Motor neuron (in vitro differentiated cells): ENCODE data around the gene ZKSCAN7. TPM values are rescaled to one million over a fixed set of nuclear protein-coding genes. Genes with fewer than 3 reads are reported as not detected.
"Not testable (repeated sequence)": the region's sequence is repeated elsewhere in the genome, so short reads cannot be mapped to it uniquely, and the experiment has no call there.

ENCODE experiments used
- ATAC-seq, 8 experiments: fragments of 200-7000 bp; cut with Tn5 transposase; replicated peaks in 6 of 8; 2 replicates each; pipeline ENCODE4 v1.8.0; 2021; ENCODE audit warnings: mild to moderate bottlenecking in 8 of 8, moderate library complexity in 8 of 8
- H3K27ac ChIP-seq, 2 donors: fragments of 250-450 bp; sonication (Bioruptor Pico); 2 replicates each; pipeline ENCODE4 v1.9.0; 2021; ENCODE audit warnings: antibody characterized with exemption in 2 of 2, mild to moderate bottlenecking in 2 of 2, moderate library complexity in 1 of 2
- H3K4me1 ChIP-seq, 2 donors: fragments of 250-450 bp; sonication (Bioruptor Pico); replicated peaks in 1 of 2; 2 replicates each; pipeline ENCODE4 v1.6.1; 2021; ENCODE audit warnings: antibody characterized with exemption in 2 of 2, mild to moderate bottlenecking in 2 of 2, moderate library complexity in 1 of 2
- H3K4me3 ChIP-seq, 5 donors: fragments of 250-450 bp; sonication (Bioruptor Pico); 2 replicates each; pipeline ENCODE4 v1.9.0; 2021; ENCODE audit warnings: antibody characterized with exemption in 5 of 5, mild to moderate bottlenecking in 5 of 5, moderate library complexity in 4 of 5
- WGBS, 10 experiments: fragments of 450-650 bp; shearing (Covaris generic); methylation state at CpG; one replicate each; pipeline ENCODE4 v1.0.0; 2022; 5-methylcytosine and 5-hydroxymethylcytosine counted together
- in situ Hi-C, 9 experiments: fragments of 400-800 bp; cut with MboI; loops; one replicate each; pipeline ENCODE4 v1.15.0; 2021; ENCODE audit warnings: low sequenced_read_pairs in 9 of 9, low pct_unique_long_range_greater_than_20kb in 2 of 9; ENCODE audit not compliant: unreplicated experiment in 9 of 9
- total RNA-seq, 8 experiments: library from RNA; unstranded; fragments of 300-600 nt; gene quantifications; 2 replicates each; pipeline versions ENCODE4 v1.2.3 to v1.2.4, GENCODE V29; 2022

Gene ZKSCAN7
- total RNA-seq, 8 experiments from 2014 or later: 5.8 to 21.0 (median 13.1) TPM

GRCh38 chr3:44578924-44579515, 24.0 kb downstream of the ZKSCAN7 start:
- H3K27ac ChIP-seq, in situ Hi-C loops: not testable (repeated sequence)
- 100% methylated on average over 1 to 5 of the region's 37 CpGs; no CpG with 5 or more reads in 6 of the 10 experiments for WGBS, 10 experiments

GRCh38 chr3:44579749-44580148, 24.8 kb downstream of the ZKSCAN7 start:
- H3K27ac ChIP-seq, ATAC-seq, in situ Hi-C loops, H3K4me3 ChIP-seq, H3K4me1 ChIP-seq: not testable (repeated sequence)
- WGBS, 10 experiments: 80% methylated on average over 1 to 3 of the region's 15 CpGs; no CpG with 5 or more reads in 8 of the 10 experiments

More at GRCh38 chr3:44578924-44579515, 24.0 kb downstream of the ZKSCAN7 start:
- not testable (repeated sequence) for H3K4me3 ChIP-seq, ATAC-seq, H3K4me1 ChIP-seq

- WGBS, 10 experiments: 87 to 100% (median 99%) methylated on average over 1 to 20 of the region's 62 CpGs; no CpG with 5 or more reads in 6 of the 10 experiments
- H3K27ac ChIP-seq, in situ Hi-C loops, ATAC-seq, H3K4me3 ChIP-seq, H3K4me1 ChIP-seq: not testable (repeated sequence)
Observed at GRCh38 chr3:44580971-44581370, 26.0 kb downstream of the ZKSCAN7 start.

- in situ Hi-C loops: no loop called here
- ATAC-seq: peak; percentile 93 to 99 (median 99)
- WGBS, 10 experiments: 0 to 50% (median 3%) methylated on average over 1 to 9 of the region's 41 CpGs; no CpG with 5 or more reads in 2 of the 10 experiments
Observed at GRCh38 chr3:44584646-44585501, 29.9 kb downstream of the ZKSCAN7 start, which contains the start of gene ZNF660. TSS of gene ZNF660 (plus strand) at chr3:44584964. CDS start at chr3:44594194, 9,230 bp downstream.

GRCh38 chr3:44596621-44597020, 41.6 kb downstream of the ZKSCAN7 start:
- in situ Hi-C loops: no loop called here
- H3K4me1 ChIP-seq: no peaks in the 10 kb centered on the region
- ATAC-seq: no peak
- H3K4me3 ChIP-seq: no peak overlapping the region
- no peak overlapping the region for H3K27ac ChIP-seq
- 0 to 100% (median 77%) methylated on average over 1 of the region's 1 CpG; no CpG with 5 or more reads in 4 of the 10 experiments for WGBS, 10 experiments

More at GRCh38 chr3:44584646-44585501, 29.9 kb downstream of the ZKSCAN7 start, which contains the start of gene ZNF660:
- peak within 1 kb of the TSS; percentile 56 to 65 (median 60) for H3K4me3 ChIP-seq
- peaks cover 5 to 6% of the 10 kb centered on the region in 2 donors for H3K4me1 ChIP-seq
- H3K27ac ChIP-seq: peak within 1 kb of the TSS; percentile 83 to 88

- 81 to 100% (median 100%) methylated on average over 1 to 2 of the region's 2 CpGs; no CpG with 5 or more reads in 4 of the 10 experiments for WGBS, 10 experiments
- Histone ChIP-seq H3K27ac (no peak overlapping the region), H3K4me1 (no peaks in the 10 kb centered on the region), H3K4me3 (no peak overlapping the region)
- ATAC-seq: peak in 2 of 8 experiments; percentile 75 to 84
- in situ Hi-C loops: no loop called here
Observed at GRCh38 chr3:44601749-44602148, 46.8 kb downstream of the ZKSCAN7 start.

GRCh38 chr3:44612678-44613077, 57.7 kb downstream of the ZKSCAN7 start:
- H3K27ac ChIP-seq: no peak overlapping the region
- no peaks in the 10 kb centered on the region for H3K4me1 ChIP-seq
- ATAC-seq: no peak
- H3K4me3 ChIP-seq: no peak overlapping the region
- in situ Hi-C loops: no loop called here

Other genes with a start within 250 kb of the ZKSCAN7 start
- 10 to 100 TPM; 23.0 to 48.1 (median 30.7) TPM for gene TCAIM, start 216.4 kb upstream of the ZKSCAN7 start, total RNA-seq
- 10 to 100 TPM in 7 of 8 experiments, 1 to 10 TPM in 1; 3.4 to 19.6 (median 15.7) TPM for gene ZNF445, start 77.5 kb upstream of the ZKSCAN7 start, total RNA-seq
- 10 to 100 TPM in 1 of 8 experiments, 1 to 10 TPM in 7; 1.9 to 14.0 (median 7.1) TPM for gene ZNF660, start 29.8 kb downstream of the ZKSCAN7 start, total RNA-seq
- 10 to 100 TPM; 20.1 to 53.0 (median 40.0) TPM for gene ZNF197, start 69.8 kb downstream of the ZKSCAN7 start, total RNA-seq
- 10 to 100 TPM; 10.3 to 25.3 (median 14.1) TPM for gene ZNF35, start 93.5 kb downstream of the ZKSCAN7 start, total RNA-seq
- gene ZNF502, start 157.5 kb downstream of the ZKSCAN7 start, total RNA-seq: 1 to 10 TPM in 6 of 8 experiments, under 1 TPM in 2; 0.11 to 9.1 (median 3.0) TPM
- 1 to 10 TPM in 6 of 8 experiments, under 1 TPM in 2; 0.65 to 9.3 (median 1.7) TPM for gene ZNF501, start 174.4 kb downstream of the ZKSCAN7 start, total RNA-seq
- 10 to 100 TPM; 20.9 to 31.6 (median 25.9) TPM for gene KIAA1143, start 206.4 kb downstream of the ZKSCAN7 start, total RNA-seq
- gene KIF15, start 206.6 kb downstream of the ZKSCAN7 start, total RNA-seq: 10 to 100 TPM in 3 of 8 experiments, 1 to 10 TPM in 4, under 1 TPM in 1; 0.10 to 28.6 (median 2.4) TPM